SKM-1 (cell line): Measurements from ENCODE around the gene FAM53B.
A peak's percentile ranks its signal among the peaks of the same experiment; 100 is the strongest.

Experiments used
- DNase-seq: peaks from one replicate; lab custom pipeline; 2025; ENCODE audit not compliant: unreplicated experiment; lab: John Stamatoyannopoulos, UW

FAM53B gene

DNA sequence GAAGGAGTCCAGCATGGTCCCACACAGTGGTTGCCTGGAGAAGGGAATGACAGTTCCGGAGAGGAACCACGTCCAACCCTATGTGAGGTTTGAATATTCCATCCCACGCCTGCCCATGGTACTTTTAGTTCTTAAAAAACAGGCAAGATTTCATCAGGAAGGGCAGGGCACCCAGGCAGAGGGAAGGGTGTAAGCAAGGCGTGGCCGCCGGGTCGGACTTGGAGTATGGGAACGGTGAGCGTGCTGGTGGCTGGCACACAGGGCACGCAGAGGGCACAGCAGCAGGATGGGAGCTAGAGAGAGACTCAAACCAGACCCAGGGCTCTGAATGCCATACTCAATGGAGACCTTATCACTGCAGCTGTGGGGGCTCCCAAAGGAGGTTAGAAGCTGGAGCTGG is 34.3 kb downstream of the FAM53B start:
- no peak for DNase-seq

DNA sequence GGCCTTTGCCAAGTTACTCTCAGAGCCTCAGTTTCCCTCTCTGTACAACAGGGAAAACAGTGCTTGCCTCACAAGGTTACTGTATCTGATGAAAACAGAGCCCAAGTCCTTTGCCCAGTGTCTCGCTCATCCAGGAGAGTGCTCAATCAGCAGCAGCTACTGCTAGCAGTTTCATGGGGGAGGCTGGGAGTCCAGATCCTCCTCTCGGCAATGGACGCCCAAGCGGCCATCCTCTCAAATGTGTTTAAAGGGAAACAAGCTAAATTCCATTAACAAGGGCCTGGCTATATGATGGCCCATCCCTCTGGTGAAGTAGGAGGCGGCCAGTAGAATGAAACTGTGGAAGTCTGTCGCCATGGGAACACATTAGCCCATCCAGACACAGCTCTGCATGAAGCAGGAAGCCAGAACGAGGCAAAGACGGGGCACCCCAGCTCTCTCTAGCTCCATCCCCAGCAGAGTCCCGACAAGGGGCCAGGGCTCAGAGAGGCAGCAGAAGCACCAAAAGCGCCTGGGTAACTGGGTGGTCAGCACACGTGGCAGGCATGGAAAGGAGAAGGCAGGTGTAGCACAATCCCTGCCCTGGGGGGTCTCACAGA is 35.2 kb downstream of the FAM53B start:
- no peak for DNase-seq

DNA sequence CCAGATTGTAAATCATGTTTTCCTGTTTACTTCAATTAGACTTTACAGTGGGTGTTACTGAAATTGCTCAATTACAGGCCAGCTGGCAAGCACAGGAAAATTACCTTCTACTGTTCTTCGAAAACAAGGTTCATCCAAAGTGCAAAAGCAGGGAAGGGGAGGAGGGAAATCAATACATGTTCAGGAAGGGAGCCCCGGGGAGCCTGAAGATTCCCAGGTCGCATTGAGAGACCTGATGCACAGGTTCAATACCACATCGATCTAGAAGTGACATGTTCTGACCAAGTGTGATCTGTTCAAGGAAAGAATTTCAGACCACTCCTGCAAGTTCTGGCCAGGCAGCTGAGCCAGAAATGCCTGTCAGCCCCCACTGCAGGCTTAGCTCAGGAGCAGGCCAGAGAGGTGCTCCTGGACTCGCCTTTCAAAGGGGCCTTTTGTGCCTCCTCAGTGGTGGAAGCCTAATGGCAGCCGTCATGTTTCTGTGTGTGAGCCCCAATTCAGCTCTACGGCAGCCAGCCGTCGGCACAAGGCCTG is 35.9 kb downstream of the FAM53B start:
- no peak for DNase-seq

DNA sequence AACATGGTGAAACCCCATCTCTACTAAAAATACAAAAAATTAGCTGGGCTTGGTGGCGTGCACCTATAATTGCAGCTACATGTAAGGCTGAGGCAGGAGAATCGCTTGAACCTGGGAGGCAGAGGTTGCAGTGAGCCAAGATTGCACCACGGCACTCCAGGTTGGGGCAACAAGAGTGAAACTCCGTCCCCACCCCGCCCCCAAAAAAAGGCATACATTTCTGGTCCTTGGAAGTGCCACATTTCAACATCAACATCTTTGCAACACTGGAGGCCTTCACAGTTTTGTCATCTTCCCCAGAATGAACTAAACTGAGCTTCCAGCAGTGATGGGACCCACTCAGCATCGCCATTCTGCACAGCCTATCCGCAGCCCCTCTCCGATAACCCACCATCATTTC is 36.6 kb downstream of the FAM53B start:
- peak; percentile 45 for DNase-seq

DNA sequence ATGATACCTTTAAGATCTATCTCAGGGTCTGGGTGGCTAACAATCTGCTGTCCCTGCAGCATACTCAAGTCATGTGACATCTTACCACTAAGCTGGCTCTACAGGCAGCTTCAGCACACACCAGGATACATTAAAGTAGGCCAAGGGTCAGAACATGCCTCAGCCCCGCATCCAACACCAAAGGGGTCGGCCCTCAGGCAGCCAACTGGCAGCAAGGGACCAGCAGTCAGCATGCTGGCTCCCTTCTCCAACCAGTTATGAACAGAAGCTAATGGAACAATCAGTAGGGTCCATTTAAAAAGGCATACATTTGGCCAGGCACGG is 37.1 kb downstream of the FAM53B start:
- DNase-seq, result no peak

DNA sequence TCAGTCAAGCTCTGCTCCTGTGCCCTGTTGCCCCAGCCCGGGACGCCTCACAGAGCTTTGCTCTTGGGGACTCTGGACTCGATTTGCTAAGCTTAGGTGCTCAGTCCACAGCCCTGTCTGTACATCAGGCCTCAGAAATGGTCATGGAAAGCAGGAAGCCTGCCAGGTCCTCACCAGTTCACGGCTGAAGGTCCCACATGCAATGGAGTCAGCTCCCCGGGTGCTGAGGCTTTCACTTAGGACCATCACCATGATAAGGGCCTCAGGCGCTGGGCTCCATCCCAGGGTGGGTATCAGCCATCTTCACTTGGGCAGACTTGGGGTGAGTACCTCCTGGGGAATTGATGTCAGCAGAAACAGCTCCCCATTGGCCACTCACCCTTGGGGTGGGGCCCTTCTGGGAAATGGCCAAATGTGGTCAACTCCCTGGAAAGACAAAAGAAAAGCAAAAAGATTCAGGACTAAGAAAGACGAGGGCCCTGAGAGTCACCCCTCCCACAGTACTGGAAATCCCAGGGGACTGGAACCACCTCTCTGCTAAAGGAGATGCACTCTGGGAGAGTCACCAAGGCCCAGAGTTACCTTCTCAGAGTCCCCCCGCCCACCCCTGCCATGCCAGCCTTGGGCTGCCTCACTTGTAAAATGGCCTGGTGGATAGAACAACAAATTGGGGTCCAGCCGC is 37.6 kb downstream of the FAM53B start:
- no peak for DNase-seq

DNA sequence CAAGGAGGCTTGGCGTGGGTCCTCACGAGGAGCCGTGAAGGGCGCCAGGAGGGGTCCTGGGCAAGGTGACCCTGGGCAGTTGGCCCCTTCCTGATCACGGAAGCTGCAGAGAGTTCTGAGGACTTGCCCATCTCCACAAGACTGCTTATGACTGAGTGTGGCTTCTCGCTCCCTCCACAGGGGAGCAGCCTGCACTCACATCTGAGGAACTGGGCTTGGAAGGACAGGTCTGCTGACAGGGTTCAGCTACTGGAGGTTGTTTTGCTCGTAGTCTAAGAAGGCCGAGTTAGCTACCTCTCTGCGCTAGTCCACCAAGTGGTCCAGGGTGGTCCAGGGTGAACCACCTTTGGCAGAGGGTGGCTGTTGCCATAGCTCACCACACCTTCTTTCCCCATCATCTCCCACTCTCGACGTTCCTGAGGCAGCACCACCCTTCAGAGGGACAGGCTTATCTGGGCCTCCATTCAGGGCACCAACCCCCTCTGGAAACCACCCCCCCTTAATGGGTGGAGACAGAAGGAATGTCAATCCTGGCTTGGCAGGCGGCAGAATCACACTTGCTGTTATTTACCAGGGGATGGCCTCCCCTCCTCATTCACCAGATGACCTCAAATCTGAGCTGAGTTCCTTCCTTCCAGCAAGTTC is 38.2 kb downstream of the FAM53B start:
- DNase-seq, result no peak

DNA sequence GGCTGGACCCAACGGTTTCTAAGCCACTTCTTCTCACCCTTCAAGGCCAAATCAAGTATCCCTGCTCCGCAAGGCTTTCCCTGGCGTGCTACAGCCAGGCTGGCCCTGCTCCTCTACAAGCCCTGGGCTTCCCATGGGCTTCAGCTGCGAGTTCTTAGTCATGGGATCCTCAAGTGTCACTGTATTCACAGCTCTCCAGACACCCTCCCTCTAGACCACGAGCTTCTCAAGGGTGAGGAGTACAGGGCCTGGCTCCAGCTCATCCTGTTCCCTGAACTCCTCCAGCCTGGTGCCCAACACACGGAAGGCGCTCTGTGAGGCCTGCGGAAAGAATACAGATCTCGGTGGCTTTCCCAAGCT is 38.8 kb downstream of the FAM53B start:
- DNase-seq, result no peak

DNA sequence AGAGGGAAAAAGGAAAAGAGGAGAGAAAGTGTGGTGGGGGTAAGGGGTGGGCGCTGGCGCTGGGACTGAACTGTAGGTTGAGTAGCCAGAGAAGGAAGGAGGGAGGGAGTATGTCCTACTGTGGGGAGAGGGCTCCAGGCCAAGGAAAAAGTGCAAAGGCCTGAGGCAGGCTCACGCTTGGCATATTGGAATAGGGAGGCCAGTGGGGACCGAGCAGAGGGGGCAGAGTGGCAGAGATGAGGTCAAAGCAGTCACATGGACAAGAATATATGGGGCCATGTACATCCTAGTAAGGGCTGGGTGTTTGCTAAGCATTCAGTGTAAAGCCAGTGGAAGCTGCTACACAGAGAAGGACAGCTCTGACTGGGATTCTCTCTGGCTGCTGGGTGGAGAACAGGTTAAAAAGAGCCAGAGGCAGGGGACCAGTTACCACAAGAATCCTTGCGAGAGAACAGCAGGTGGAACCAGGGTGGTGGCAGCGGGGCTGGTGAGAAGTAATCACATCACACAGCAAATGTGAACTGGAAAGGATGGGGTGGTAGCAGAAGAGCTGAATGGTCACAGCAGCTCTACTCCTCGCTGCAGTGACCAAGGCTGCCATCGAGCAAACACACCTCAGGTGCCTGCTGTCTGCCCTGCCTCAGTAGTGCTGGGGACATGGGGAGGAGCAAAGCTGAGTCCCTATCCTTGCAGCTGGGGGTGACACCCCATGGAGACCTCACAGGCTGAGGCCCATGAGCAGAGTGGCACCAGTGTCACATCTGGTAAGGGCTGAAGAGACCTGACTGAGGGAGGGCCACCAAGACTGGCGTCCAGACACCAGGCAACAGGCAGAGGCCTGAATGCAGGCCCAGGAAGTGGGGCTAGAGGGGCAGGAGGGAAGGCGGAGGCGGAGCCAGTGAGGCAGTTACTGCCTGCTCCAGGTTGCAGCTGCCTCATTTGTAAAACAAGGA is 39.5 kb downstream of the FAM53B start:
- no peak for DNase-seq

DNA sequence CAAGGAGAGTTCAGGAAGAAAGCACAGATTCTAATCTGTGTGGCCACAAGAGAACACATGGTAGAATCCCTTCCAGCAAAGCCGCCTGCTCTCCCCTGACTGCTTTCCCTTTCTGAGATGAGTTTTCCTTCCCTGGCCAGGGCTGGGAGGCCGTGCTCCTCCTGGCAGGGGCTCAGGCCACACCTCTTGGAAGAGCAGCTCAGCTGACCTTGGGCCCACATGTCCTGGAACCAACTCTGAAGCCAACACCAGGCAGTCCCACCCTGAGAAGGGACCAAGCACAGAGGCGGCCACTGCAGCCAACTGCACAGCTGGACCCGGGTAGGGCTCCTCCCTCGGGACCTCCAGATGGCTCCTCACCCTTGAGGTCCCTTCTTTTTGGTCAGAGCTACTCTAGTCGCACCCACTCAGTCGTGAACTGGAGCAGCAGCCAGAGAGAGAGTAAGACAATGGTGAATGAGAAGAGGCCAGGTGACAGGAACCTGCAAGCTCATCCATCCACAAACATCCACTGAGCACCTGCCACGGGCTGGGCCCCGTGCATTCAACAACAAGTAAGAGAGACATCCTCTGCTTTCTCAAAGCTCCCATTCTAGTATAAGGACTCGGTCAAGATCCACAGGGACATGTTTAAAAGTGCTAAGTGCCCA is 40.3 kb downstream of the FAM53B start:
- DNase-seq, result no peak

DNA sequence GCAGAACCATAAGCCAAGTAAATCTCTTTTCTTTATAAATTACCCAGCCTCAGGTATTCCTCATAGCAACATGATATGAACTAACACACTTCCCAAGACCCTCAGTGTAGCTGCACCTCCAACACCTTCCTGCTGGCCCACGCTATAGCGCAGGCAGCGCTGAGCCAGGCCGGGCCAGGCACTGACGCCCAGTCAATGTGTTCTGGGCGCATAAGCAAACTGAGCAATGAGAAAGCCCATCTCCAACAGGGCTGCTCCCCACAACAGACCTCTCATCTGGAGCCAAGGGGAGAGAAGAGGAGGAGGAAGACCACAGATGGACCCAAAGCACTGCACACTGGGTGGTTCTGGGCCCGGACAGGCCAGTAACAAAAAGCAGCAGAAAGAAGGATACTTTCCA is 40.8 kb downstream of the FAM53B start:
- DNase-seq, result no peak

DNA sequence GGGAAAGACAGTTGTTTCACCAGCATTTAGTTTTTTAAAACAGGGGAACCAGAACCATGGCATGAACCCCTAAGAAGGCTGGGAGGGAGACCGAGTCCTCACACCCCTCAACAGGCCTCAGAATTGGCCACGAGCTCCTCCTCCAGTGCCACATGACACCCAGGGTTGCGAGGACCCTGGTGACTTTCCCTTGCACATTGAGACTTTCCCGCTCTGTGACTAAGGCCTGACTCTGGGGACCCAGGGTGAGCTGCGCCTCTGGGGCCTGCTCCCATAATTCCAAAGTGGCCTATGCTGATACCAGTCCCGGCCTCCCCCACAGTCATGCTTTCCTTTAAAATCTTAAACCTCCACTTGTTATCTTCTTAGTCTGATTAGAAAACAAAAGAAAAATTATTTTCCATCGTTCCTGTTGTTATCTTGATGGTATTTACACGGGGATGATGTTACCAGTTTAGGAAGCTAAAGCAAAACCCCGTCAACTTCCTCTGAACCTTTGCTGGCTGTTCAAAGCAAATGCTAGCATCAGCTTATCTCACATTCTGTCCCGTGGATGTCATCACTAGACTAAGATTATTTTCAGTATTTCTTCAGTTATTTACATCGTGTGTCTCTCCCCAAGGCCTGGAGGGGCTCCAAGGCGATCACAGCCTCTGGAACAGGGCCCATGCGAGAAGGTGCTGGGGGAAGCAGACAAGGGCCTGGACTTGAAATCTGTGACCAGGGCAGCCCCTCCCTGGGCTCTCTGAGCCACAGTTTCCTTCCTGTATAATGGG is 42.1 kb downstream of the FAM53B start:
- DNase-seq, result no peak

DNA sequence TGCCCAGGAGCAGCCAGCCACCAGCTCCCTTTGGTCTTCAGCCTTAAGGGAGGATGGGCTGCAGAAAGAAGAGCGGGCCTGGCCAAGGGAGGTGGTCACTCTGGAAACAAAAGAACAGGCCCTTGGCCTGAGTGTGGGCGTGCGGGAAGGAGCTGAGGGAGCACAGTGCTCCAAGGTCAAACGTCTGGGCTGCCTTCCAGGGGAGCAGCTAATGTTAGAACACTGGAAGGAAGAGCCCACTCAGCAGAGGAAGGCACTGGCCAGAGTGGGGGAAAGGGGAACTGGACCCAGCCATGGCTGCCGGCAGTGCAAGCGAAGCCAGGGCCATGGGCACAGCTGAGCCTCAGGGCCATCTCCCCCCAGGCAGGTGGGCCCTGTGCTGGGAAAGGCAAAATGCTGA is 42.7 kb downstream of the FAM53B start:
- no peak for DNase-seq

DNA sequence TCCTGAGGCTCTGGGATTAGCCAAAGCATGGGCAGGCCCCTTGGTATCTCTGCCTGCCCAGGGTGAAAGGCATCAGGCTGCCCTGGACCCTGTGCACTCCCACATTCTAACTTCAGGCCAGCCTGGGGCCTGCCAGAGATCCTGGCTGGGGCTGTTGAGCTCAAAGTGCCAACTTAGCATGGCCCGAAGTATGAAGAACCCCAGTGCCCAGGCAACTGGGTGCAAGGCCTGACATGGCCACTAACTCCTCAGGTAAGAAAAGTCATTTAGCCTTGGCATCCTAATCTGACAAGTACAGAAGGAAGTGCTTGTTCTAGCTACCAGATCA is 43.2 kb downstream of the FAM53B start:
- DNase-seq, result no peak

DNA sequence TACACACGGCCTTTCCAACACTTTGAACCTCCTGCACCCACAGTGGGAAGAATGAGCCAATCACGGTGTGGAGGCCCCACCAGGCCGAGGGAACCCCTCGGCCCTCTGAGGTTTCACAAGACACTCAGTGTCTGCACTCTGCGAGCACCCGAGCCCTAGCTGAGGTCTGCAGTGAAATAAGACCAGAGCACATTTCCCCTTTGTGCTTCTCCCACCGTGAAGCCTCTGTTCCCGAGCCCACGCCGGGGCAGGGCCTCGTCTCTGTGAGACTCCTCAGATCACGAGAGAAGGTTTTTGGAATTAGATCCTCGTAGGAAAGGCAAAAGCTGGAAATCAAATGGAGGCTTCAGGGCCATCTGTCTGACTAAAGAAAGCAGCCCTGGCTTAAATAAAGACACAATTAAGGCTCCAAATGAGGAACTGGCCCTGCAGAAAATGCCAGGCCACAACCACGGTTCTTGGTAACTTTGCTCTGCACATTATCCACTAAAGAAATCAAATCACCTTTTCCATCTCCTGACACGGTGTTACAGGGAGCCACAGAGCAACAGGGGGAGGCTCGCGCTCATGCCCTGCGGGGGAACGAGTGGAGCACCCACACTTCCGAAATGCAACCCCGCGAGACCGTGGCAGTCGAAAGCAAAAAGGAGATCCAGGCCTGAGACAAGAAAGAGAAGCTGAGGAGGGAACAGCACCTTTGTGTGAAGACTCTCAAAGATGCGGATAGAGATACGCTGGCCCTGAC is 43.7 kb downstream of the FAM53B start:
- DNase-seq, result no peak

DNA sequence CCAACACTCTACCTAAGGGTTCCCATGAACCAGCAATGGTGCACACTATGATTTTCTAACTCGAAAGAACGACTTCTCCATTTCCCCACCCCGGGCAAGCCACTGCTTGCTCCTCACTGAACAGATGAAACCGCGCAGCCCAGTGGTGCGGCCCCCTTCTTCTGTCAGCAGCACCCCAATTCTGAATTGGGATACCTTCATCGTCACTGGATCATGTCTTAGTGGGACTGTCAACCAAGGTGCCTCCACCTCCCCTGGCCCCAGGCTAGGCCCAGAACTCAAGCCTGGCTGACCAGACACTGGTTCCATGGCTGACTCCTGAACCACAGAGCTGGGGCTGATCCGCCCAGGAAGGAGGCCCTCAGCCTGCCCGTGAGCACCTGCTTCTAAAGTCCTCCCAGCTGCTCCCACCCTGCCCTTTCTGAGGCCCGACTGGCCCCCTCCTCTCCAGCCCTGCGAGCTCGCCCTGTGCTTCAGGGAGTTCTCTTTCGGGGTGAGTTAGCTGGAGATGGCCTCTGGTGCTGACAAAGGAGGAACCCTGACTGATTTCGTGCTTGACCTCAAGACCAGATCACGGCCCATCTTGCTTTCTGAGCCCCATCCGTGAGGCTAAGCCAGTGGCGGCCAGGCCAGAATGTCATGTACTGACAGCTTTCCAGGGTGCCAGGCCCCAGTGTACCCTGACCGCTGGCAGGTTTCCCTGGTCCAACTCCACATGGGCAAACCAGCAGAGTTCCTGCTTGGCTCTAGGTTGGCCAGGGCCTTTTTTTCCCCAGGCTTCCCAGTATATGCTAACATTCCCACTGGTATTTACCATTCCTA is 44.5 kb downstream of the FAM53B start:
- DNase-seq, result no peak

DNA sequence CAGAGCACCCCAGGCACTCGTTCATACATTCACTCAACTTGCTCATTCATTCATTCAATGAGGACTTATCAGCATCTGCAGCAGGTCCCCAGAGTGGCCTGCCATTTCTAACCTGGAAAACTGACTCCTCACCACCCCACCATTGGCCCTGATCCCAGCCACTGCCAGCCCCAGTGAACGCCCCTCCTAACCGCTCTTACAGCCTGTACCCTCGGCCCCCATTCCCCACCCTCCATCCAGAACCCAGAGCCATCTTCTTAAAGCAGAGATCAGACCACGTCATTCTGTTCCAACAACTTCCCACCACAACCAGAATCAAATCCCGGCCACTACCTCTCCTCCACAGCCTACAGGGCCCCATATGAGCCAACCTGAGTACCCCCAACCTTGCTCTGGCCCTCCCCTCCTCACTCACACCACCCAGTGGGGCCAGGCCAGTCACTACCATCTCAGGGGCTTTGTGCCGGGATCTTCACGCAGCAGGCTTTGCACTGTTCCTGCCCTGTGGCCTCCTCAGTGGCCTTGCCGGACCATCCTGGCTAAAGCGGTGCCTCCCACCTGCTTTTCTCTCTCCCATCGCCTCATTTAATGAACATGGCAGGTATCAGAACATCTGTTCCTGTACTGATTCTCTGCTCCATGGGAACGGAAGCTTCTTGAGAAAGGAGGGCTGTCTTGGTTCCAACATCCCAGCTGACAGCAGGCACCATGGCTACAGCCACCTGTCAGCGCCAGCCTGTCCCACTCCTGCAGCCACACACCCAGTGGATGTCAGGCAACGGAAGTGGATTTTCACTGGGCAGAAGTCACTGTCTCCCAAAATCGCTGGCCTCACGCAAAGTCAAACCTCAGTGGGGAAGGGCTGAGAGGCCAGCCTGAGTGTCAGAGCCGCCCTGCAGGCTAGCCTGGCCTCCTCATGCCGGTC is 45.4 kb downstream of the FAM53B start:
- no peak for DNase-seq
